WI38 (cell line): Measurements from ENCODE around the gene CD86.
"Not testable (repeated sequence)": the region's sequence is repeated elsewhere in the genome, so short reads cannot be mapped to it uniquely, and the experiment has no call there.

Source experiments
- H3K4me3 ChIP-seq: 2 replicates; pipeline ENCODE4 v1.5.1; 2011; ENCODE audit warnings: low read depth, mild to moderate bottlenecking, control low read depth, low read length
- CTCF ChIP-seq: IDR thresholded peaks from 2 replicates; pipeline ENCODE4 v1.5.1; 2012; ENCODE audit warnings: low read depth, mild to moderate bottlenecking, control low read depth, low read length

The CD86 gene

GRCh38 chr3:122030381-122031122 lies 24.6 kb upstream of the CD86 start:
- no peak overlapping the region for H3K4me3 ChIP-seq
- TF ChIP-seq CTCF: no peak

- no peak overlapping the region for H3K4me3 ChIP-seq
- TF ChIP-seq CTCF: no peak
Measured at GRCh38 chr3:122031123-122031468, 24.1 kb upstream of the CD86 start.

- no peak for TF ChIP-seq CTCF
- no peak overlapping the region for H3K4me3 ChIP-seq
Measured at GRCh38 chr3:122032531-122032930, 22.6 kb upstream of the CD86 start.

- TF ChIP-seq CTCF: no peak
- H3K4me3 ChIP-seq: no peak overlapping the region
Measured at GRCh38 chr3:122033023-122033422, 22.1 kb upstream of the CD86 start.

GRCh38 chr3:122047296-122047695 lies 7.9 kb upstream of the CD86 start:
- not testable (repeated sequence) for H3K4me3 ChIP-seq

- not testable (repeated sequence) for H3K4me3 ChIP-seq
Measured at GRCh38 chr3:122047773-122048172, 7.4 kb upstream of the CD86 start.

DNA sequence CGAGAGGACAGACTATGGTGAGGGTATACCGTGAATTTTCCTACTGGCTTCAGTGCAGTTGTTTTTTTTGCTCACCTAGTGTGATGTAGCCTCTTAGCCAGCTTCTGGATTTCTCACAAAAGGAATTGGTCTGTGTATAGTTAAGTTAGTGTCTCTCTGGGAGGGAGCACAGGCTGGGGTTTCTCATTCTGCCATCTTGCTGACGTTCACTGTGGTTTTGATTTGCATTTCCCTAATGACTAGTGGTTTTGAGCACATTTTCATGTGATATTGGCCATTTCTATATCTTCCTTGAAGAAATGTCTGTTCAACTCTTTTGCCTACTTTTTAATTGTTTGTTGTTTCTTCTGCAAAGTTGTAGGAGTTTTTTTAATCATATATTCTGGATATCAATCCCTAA lies 2.2 kb upstream of the CD86 start:
- H3K4me3 ChIP-seq: no peak overlapping the region
- TF ChIP-seq CTCF: no peak

- no peak for TF ChIP-seq CTCF
- H3K4me3 ChIP-seq: no peak overlapping the region
Measured at GRCh38 chr3:122057671-122058070, 2.5 kb downstream of the CD86 start.

DNA sequence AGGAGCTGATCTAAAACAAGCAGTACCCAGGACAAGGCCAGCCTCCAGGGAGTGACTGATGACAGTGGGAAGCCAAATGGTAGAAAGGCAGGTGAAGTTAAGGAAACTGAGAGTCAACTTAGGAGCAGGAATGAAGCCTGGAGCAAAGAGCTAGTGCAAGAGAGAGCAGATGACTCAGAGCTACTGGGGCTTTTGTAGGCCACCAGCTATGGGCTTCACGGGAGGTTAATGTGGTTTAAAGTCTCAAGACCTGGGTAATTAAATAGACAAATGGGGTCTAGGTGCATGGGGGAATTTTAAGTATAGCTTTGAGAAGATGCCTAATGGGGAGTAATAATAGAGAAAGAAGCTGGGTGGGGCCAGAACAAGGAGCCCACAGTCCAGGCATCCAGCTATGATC lies 3.1 kb downstream of the CD86 start:
- no peak for TF ChIP-seq CTCF
- H3K4me3 ChIP-seq: no peak overlapping the region
